Measurements from ENCODE around the gene PTPN12.

Gene PTPN12

DNA sequence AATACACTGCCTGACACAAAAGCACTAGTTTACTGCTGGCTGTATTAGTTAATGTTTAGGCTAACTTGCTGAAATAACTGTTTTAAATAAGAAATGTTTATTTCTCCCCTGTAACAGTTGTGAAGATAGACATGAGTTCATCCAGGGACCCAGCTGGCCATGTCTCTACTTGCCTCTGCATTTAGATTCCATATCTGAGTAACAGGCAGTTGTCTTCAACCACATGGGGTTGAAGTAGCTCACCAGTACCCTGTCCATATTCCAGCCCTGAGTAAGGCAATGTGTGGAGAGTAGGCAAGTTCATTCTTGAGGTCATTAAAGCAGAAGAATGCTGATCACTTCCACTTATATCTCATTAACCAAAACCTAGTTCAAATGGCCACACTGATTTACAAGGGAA lies 128.1 kb downstream of the PTPN12 start:
- no peak for DNase-seq

DNA sequence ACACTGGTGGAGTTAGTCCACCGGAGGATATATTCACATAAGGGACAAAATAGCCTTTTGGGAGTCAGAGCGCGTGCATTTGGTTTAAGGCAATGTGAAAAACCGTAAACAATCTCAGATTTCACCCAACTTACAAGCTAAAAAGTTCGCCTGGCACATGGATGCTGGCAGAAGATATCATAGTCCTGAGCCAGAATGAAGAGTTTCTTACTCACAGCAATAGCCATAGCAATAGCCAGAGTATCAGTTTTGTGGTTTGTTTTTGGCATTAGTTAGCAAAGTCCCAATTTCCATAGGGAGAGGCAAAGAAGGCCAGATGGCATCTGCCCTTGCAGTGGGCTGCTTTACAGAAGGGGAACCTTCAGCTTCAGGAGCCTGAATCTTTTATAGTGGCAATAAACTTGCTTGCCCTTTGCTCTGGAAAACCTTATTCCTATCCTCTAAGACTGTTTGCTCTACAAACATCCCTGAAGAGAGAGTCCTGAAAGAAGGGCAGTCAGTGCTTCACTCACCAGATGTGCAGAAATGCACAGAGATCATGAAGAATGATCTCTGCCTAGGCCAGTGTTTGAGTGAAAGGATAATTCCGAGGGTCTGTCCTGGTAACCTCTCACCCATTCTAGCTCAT lies 130.5 kb downstream of the PTPN12 start:
- DNase-seq: no peak

DNA sequence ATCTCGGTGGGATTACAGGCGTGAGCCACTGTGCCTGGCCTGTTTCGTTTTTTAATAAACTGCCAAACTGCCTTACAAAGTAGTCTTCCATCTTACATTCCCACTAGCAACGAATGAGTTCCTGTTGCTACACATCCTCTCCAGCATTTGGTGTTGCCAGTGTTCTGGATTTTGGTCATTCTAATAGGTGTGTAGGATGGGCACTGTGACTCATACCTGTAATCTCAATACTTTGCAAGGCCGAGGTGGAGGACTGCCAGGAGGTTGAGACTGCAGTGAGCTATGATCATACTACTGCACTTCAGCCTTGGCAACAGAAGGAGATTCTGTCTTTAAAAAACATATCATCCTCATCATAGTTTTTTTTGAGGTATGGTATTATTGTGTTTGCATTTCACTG lies 137.8 kb downstream of the PTPN12 start:
- DNase-seq: no peak

DNA sequence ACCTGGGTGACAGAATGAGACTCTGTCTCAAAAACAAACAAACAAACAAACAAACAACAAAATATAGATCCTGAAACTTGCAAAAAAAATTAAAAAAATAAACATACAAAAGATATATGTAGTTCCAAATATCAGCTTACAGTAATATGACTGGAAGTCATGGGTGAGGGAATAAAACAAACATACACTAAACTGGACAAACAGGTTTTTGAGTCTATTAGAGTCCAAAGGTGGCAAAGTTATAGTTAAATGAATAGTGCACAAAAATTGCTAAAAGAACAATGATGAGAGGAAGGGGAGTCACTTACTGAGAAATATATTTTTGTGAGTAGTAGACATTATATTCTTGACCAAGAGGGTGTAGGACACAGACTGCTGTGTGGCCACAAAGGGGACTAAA lies 142.5 kb downstream of the PTPN12 start:
- DNase-seq: no peak

GRCh38 chr7:77680266-77680665 lies 143.2 kb downstream of the PTPN12 start:
- no peak for DNase-seq

DNA sequence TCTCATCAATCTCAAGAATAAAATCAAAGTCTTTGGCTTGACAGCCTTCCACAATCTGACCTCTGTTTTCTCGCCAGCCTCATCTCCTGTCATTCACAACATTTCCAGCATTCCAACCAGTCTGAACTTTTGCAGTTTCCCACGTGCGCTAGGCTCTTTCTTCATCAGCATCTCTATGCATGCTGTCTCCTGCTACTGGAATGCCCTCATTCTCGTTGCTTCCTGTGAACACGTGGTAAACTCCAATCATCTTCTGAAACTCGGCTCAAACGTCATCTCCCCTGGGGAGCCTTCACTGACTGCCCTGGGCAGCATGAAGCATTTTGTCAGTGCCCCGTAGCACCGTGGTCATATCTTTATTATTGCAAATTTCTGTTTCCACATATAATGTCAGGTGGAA lies 146.9 kb downstream of the PTPN12 start:
- DNase-seq: no peak

GRCh38 chr7:77685233-77685632 lies 148.1 kb downstream of the PTPN12 start:
- DNase-seq: no peak

DNA sequence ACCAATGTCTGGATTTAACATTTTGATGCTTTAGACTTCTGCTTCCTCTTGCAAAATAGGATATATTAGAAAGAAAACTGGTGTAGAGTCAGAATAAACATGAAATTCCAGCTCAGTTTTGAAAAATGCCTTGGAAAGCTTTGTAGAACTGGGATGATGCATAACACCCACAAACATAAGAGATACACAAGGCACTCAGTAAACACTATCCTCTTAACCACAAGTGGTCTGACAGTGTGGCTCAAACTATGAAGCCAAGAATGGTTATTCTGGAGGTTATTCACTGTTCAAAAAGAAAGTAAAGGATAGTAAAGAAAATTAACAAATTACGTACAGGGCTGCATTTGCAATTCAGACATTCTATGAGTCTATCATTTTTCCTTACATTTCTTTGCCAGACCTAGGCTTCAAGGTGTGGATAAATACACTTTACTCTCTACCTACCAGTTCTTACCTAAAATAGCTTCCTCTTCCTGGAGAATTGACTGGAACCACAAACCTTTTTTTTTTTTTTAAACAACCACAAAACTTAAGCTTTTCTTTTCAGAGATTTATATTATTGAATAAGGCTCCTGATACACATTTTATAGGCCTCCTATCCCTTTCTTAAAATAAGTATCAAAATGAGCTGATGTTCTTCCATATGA lies 150.1 kb downstream of the PTPN12 start:
- no peak for DNase-seq

GRCh38 chr7:77687747-77688144 lies 150.7 kb downstream of the PTPN12 start:
- DNase-seq: no peak

Measured in amniotic stem cell (primary cell).